Colonic mucosa (tissue), 4 donors: ENCODE data around the gene PACSIN2. TPM values are rescaled to one million over a fixed set of nuclear protein-coding genes. Genes with fewer than 3 reads are reported as not detected.

Source experiments
- DNase-seq: peaks from one replicate; pipeline ENCODE4 v3.0.0-alpha.2; 2020
- H3K27ac ChIP-seq: fragments of 200-600 bp; one replicate; pipeline ENCODE4 v1.8.0; 2021
- H3K27me3 ChIP-seq: fragments of 200-600 bp; one replicate; pipeline ENCODE4 v1.8.0; 2021
- H3K36me3 ChIP-seq: fragments of 200-600 bp; one replicate; pipeline ENCODE4 v1.8.0; 2021
- H3K4me1 ChIP-seq: fragments of 200-600 bp; one replicate; pipeline ENCODE4 v1.8.0; 2021; ENCODE audit warnings: mild to moderate bottlenecking
- H3K4me3 ChIP-seq: fragments of 200-600 bp; one replicate; pipeline ENCODE4 v1.8.0; 2021
- H3K9ac ChIP-seq, 2 donors: one replicate each; pipeline ENCODE4 v1.7.0; 2013; ENCODE audit warnings: control low read depth in 2 of 2, low read depth in 2 of 2, low read length in 2 of 2
- H3K9me3 ChIP-seq: fragments of 200-600 bp; one replicate; pipeline ENCODE4 v1.8.0; 2021
- intact Hi-C: fragments of 100-400 bp; cut with DNase I; formaldehyde crosslinking; loops from one replicate; pipeline ENCODE4 v1.14.1; 2022
- total RNA-seq, 2 donors: library from RNA; stranded (reverse); fragmentation: NEBNext Ultra II Directional in 1 of 2; extraction: Animal tissue kit (Norgen Biotek cat#: 25700) in 1 of 2; gene quantifications; one replicate each; pipeline ENCODE4 v1.2.1, GENCODE V29; 2021
- TF ChIP-seq, protein P1 (sequence below): fragments of 200-600 bp; IDR thresholded peaks from one replicate; pipeline ENCODE4 v1.8.0; 2022; ENCODE audit warnings: antibody characterized with exemption, mild to moderate bottlenecking
- donor health status: healthy.
- donor health status: DM: no; HTN: no; CAD: no.
- donor health status: DM: no; HTN: no; CAD: no.

Gene PACSIN2
- total RNA-seq, 2 donors from 2014 or later, result 143 to 160 TPM

DNA sequence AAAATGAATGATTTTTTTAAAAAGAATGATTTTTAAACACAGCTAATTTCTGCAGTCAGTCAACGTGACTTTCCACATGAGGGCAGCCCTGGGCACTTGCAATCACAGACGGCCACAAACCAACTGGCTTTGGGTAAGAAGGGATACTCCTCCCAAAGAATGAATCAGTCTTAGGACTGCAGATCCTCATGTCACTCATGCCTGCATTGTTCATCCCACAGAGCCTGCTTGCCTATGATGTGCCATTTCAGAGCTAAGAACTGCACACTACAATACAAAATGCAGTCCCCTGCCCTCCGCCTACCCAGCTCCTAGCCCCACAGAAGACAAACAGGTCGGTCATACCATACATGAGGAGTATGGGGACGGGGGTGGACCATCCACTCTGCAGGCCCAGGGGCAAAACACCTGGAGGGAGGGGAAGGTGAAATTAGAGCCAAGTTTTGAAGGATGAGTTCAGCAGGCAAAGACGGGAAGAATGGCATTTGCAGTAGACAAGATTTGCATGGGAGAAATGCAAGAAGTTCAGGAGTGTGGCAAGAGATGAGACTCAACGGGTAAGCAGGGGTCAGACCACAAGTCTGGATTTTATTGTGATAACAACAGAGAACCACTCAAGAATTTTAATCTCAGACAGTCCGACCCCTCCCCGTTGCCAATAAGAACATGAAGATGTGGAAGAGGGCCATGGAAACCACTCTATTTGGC lies 24.7 kb downstream of the PACSIN2 start:
- TF ChIP-seq, protein P1, sequence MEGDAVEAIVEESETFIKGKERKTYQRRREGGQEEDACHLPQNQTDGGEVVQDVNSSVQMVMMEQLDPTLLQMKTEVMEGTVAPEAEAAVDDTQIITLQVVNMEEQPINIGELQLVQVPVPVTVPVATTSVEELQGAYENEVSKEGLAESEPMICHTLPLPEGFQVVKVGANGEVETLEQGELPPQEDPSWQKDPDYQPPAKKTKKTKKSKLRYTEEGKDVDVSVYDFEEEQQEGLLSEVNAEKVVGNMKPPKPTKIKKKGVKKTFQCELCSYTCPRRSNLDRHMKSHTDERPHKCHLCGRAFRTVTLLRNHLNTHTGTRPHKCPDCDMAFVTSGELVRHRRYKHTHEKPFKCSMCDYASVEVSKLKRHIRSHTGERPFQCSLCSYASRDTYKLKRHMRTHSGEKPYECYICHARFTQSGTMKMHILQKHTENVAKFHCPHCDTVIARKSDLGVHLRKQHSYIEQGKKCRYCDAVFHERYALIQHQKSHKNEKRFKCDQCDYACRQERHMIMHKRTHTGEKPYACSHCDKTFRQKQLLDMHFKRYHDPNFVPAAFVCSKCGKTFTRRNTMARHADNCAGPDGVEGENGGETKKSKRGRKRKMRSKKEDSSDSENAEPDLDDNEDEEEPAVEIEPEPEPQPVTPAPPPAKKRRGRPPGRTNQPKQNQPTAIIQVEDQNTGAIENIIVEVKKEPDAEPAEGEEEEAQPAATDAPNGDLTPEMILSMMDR, result no peak
- H3K9me3 ChIP-seq, result no peaks in the 10 kb centered on the region
- peak overlapping the region; percentile 54 for H3K27ac ChIP-seq
- no peak overlapping the region for H3K4me3 ChIP-seq
- H3K36me3 ChIP-seq, result no peaks in the 10 kb centered on the region
- no peak for DNase-seq
- H3K27me3 ChIP-seq, result no peaks in the 10 kb centered on the region
- peak overlapping the region in 1 of 2 donors; percentile 41 for H3K9ac ChIP-seq
- intact Hi-C loops, result no loop called here
- peaks cover 22% of the 10 kb centered on the region for H3K4me1 ChIP-seq

DNA sequence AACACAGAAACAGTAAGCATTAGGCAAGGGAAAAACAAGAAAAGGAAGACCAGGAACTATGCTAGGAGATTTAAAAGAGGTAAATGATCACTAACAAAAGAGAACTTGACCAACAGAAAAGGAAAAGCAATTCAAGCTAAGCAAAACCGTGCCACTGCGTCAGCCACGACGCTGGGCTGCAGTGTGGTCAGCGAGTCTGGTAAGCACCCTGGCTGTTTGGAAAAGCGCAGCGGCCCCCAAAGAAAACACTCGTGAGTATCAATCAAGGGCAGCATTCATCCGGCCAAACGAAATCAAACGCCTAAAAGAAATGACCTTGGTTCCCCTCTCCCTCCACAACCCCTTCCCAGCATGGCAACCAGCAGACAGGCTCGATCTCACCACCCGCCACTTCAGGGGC lies 28.8 kb downstream of the PACSIN2 start:
- TF ChIP-seq, protein P1, result no peak
- Histone ChIP-seq H3K27ac (no peak overlapping the region), H3K9ac (no peak overlapping the region), H3K9me3 (no peaks in the 10 kb centered on the region), H3K4me3 (no peak overlapping the region), H3K36me3 (no peaks in the 10 kb centered on the region), H3K4me1 (peaks cover 23% of the 10 kb centered on the region), H3K27me3 (no peaks in the 10 kb centered on the region)
- intact Hi-C loops, result no loop called here
- DNase-seq, result no peak

DNA sequence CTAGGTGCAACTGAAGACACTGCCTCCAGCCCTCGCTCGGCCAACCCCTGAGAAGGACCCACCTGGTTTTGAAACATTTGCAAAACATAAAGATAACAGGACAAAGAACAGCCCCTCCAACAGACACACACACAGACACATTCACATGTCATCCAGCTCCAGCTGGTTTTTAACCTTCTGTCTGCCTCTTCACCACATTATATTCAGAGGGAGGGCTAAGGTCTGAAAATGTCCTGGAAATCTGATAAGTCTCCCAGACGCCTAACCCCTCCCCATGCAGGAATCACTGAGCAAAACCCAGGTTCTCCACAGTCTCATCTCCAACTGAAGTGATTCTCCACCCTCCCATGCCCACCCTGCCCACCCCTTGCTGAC lies 29.4 kb downstream of the PACSIN2 start:
- TF ChIP-seq, protein P1, result no peak
- DNase-seq, result no peak
- peaks cover 20% of the 10 kb centered on the region for H3K4me1 ChIP-seq
- H3K36me3 ChIP-seq, result no peaks in the 10 kb centered on the region
- no peaks in the 10 kb centered on the region for H3K27me3 ChIP-seq
- H3K4me3 ChIP-seq, result no peak overlapping the region
- H3K9me3 ChIP-seq, result no peaks in the 10 kb centered on the region
- H3K9ac ChIP-seq, result no peak overlapping the region
- no peak overlapping the region for H3K27ac ChIP-seq
- intact Hi-C loops, result no loop called here

DNA sequence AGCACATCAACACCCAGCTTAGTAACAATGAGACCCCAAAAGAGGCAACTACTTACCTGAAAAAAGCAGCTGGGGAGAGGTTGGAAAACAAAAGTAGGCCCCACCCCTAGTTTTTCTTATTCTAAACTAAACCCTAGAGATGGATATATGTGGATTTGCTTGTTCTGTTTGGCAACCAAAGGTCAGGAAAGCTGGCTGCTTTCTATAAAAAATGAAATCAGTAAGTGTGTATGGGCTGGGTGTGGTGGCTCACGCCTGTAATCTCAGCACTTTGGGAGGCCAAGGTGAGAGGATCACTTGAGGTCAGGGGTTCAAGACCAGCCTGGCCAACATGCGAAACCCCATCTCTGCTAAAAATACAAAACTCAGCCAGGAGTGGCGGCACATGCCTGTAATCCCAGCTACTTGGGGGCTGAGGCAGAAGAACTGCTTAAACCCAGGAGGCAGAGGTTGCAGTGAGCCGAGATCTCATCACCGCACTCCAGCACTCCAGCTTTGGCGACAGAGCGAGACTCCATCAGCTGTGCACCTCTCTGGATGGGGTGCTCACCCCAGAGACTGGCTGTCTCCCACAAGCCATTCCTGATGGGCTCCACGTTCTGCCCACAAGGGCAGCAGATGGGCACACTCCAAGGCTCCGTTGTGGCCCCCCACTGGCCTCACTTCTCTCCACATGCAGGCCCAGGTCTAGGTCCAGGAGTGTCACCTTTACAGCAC lies 30.0 kb downstream of the PACSIN2 start:
- intact Hi-C loops, result no loop called here
- Histone ChIP-seq H3K4me1 (peaks cover 14% of the 10 kb centered on the region), H3K27me3 (no peaks in the 10 kb centered on the region), H3K36me3 (no peaks in the 10 kb centered on the region), H3K27ac (peak overlapping the region; percentile 37), H3K9ac (peak overlapping the region in 1 of 2 donors; percentile 28), H3K9me3 (no peaks in the 10 kb centered on the region), H3K4me3 (no peak overlapping the region)
- DNase-seq, result no peak
- TF ChIP-seq, protein P1, result no peak

DNA sequence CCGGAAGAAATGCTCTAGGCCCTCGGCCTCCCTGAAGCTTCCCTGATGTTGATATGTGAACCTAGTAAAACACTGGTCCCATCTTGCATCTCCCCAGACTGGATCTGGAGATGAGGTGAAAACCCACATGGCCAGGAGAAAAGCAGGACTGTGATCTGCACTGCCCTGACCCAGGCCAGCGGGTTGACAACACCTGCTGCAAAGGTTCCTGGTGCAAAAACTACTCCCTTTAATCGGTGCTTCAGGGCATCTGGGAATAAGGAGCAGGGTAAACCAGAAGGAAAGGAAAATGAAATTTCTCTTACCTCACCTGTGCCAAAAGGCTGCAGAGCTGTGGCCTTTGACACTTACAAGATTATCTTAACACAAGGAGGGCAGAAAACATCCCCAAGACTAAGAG lies 30.6 kb downstream of the PACSIN2 start:
- Histone ChIP-seq H3K4me3 (no peak overlapping the region), H3K9me3 (no peaks in the 10 kb centered on the region), H3K9ac (peak overlapping the region in 1 of 2 donors; percentile 28), H3K27me3 (no peaks in the 10 kb centered on the region), H3K27ac (peak overlapping the region; percentile 37), H3K4me1 (peaks cover 14% of the 10 kb centered on the region), H3K36me3 (no peaks in the 10 kb centered on the region)
- no peak for DNase-seq
- TF ChIP-seq, protein P1, result no peak
- intact Hi-C loops, result no loop called here
